NK-92 (cell line): Measurements from ENCODE around the gene DCTN1.
"Not testable (repeated sequence)": the region's sequence is repeated elsewhere in the genome, so short reads cannot be mapped to it uniquely, and the experiment has no call there.

Experiments
- DNase-seq: peaks from one replicate; lab custom pipeline; 2025; ENCODE audit not compliant: unreplicated experiment; lab: John Stamatoyannopoulos, UW

Gene DCTN1

DNA sequence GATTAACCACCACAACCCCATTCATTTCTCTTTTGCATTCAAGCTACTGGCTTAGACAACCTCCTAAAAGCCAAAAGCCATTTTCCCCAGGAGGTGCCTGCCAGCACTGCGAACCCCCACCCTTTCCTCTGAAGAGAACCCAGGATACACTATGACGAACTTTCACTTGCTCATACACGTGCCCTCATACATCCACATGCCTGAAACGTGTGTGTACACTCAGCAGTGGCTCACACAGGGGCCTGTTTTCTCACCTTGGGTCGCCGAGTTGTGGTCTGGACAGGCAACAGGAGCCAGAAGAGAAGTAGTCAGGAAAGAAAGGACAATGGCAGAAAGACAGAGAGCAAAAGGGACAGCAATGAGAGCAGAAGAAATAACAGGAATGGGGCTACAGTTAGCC lies 7.4 kb downstream of the DCTN1 start:
- DNase-seq: no peak

DNA sequence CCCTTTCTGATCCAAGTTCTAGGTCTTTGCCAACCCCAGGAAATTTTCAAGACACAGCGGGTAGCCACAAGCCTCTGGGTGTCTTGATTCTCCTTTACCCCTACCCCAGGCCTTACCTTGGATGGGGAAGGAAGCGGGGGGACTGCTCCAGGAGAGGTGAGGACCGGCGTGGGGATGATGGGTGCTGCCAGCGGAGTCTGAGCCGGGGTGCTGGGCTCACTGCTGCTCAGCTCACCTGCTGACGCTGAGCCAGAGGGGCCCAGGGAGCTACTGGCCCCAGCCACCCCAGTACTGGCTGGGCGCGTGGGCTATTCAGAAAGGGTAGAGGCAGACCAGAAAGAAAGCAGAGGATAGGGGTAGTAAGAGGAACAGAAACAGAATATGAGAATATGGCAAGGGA lies 8.7 kb downstream of the DCTN1 start:
- no peak for DNase-seq

DNA sequence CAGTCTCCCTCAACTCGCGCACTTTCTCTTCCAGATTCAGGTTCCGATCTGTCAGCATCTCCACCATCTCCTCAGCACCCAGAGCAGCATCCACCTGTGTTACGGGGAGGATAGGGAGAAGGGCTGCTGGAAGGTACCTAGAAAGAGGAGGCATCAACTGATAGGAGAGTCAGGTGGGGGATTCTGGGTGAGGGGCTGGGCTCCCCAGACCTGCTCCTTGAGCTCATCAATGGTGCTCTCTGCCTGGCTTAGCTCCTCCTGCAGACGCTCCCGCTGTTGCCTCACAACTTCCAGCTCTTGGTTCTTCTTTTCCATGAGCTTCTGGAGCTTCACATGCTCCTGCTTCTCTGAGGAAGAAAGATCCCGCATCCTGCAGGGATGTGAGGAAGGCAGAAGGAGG lies 10.1 kb downstream of the DCTN1 start:
- DNase-seq: no peak

DNA sequence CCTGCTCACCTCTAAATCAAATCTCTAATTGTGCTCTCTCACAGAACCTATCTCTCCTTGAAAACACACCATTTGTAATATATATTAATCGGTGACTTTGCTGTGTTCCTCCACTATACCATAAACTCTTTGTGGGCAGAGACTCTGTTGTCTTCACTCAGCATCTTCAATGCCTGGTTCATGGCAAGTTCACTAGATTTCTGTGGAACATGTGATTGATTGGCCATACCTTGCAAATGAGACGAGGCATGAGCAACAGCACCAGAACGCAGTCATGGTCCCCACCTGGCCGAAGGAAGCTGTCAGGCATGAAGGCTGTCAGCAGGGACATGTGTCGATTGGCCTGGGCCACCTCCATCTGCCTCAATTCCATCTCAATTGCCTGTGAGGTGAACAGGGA lies 11.6 kb downstream of the DCTN1 start:
- no peak for DNase-seq

DNA sequence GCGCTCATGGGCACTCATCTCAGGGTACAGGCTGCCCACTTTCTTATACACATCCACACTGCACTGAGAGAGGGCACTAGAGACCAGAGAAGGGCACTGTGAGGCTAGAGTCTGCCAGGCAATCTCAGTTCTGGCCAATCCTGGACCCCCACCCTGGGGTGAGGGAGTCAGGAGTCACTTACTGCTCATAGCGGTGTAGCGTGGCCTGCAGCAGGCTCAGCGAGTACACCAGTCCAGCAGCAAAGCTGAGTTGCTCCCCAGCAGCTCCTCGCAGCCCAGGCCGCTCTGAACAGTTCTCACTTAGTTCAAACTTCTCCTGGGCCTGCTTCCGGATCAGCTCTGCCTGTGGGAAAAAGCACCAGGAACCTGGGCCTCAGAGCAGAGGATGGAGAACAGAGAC lies 12.3 kb downstream of the DCTN1 start:
- no peak for DNase-seq

DNA sequence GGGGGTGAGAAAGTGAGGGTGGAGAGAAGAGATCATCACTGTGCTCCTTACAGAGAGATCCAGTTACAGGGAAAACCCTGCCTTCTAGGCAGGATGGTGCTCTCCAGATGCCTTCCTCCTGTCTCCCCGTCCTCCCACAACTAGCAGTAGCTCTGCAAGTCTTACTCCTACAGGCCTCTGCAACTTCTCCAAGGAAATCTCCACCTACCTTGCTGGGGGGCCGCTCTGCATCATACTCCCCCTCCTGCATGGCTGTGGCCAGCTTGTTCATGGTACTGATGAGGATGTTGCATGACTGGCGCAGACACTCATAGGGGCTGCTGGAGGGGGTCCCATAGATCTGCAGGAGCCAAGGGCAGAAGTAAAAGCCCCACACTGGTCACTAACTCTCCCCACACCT lies 14.1 kb downstream of the DCTN1 start:
- DNase-seq: no peak

DNA sequence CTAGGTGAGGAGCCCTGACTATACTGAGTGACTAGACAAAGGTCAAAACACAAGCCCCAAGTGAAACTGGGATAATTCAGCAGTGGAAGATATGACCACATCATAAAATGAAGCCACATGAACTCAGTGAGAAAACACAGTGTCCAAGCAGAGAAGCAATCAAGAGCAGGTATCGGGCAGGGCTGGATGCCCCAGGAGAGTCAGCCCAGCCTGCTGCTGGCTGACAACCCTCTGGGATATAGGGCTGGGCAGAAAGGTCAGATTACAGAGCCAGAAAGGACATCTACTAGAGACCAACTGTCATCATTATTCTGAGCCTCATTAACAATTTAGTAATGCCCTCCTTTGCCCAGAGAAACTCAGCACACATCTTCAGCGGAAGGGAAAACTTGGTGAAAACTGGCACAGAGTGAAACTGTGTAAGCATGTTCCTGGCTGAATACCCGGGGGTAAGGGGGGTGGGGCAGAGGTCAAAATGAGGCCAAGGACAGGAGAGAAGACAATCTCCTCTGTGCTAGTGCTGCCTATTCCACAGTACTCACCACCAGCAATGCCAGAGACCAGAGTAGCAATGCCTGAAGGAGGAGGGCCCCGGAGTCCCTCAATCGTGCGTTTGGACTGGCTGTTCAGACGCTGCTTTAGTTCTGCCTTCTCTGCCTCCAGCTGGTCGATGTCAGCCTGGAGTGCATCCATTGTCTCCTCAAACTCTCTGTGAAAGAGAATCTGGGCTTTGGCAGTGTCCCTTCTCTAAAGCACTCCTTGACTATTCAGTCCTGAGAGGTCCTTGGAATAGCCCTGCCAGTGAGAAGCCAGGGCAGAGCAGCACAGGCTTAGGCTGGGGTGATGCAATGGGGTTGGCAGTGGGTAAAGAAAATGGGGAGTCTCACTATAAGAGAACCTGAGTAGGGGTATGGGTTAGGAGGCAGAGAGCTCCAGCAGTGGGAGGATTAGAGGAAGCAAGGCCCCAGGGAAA lies 15.3 kb downstream of the DCTN1 start:
- no peak for DNase-seq

DNA sequence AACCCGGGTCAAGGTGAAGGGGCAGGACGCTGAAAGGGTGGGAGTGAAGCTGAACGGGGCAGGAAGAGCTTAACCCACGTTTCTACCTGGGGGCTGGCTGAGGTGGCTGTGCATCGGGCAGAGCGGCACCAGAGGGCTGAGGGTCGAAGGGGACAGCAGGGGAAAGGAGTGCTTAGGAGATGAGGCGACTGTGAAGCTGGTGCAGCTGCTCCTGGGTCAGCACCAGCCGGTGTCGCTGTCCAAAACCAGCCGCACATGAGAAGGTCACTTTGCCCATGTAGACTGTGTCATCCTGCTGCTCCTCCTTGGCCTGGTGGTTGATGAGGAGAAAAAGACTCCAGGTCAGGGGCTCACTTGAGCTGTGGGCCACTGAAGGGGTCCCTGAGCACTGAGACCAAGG lies 18.8 kb downstream of the DCTN1 start:
- no peak for DNase-seq

DNA sequence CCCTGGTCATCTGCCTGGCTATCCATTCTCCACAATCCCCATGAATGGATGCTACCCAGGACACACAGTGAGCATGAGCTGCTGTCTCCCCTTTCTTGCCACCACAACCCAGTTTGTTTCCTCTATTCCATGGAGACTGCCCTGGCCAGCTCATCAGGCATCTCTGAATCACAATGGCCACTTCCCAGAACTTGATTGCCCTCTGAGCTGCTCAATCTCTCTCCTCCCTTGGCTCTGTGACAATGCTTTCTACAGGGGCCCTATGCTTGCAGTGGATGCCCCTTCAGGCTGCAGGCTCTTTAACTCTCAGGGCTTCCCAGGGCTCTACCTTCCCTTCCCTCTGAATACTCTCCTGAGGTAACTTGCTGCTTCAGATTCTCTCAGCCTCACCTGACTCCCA lies 22.5 kb downstream of the DCTN1 start:
- no peak for DNase-seq

DNA sequence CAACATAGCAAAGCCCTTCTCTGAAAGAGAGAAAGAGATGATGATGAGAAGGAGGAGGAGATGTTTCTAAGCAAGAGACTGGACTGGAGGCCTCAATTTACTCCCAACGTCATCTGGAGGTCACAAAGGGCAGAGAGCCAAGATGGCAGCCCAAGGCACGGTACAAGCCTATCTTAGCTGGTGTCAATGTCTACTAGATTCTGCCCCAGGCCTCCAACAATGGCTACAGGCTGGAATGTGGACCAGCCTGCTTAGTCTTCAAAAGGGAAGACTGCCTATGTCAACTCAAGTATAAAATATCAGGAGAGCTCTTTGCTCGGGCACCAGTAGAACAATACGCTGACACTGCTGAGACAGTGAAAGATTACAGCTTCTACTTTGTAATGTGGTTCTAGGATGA lies 30.2 kb downstream of the DCTN1 start:
- no peak for DNase-seq

DNA sequence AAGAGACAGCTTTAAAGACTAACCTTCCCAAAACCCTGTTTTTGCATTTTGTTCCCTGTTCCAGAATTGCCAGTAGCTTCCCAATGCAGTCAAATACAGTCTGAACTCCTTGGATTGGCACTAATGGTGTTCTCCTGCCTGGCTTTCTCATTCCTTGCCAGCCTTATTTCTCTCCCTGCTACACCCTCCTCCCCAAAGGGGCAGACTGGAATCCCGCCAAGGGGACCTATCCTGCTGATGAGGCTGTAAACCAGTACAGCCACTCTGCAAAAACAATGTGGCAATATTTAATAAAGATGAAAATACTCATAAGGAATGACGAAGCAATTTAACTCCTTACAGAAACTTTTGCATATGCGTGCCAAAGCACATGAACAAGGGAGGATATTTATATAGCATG lies 32.4 kb downstream of the DCTN1 start:
- DNase-seq: no peak

DNA sequence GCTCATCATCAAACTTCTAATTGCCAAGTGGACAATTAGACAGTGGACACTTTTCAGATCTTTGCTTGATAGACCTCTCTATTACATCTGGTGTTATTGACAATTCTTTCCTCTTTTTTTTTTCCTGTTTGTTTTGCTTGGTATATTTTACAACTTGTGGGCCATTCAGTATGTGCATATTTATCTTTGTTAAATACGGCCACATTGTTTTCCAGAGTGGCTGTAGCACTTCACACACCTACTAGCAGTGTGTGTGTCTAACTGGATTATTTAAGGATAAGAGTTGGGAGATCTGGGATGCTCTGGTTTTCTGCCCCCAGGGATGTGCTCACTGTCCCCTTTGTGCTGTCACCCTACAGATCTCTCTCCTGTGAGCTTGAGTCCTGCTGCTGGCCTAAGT lies 32.8 kb downstream of the DCTN1 start:
- no peak for DNase-seq

DNA sequence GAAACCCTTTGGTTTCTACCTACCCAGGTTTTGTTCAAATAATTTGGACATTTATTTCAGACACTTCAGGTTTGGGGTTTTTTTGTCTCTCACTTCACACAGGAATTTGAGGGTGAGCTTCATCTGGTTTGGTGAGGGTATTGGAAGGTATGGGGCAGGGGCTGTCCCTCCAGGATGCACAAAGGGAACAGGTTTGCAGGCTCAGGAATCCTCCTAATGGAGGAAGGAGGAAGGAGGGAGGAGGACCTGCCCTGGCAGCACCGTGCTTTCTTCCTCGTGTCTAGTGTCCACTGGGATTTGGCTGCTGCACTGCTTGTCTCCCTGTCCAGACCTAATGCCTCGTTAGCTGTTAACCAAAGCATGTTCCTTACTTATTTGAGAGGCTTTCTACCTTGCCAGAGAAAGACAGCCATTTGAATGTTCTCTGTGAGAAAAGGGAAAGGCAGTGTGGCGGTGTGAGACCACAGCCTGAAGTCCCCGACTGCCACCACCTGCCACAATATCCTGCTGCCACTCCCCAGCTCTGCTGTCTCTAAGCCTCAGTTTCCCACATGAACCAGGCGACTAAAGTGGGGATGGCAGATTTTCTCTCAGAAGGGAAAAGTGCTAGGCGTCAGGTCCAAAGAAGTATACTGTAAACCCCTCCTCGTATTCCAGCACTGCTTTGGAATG lies 34.7 kb downstream of the DCTN1 start:
- no peak for DNase-seq

DNA sequence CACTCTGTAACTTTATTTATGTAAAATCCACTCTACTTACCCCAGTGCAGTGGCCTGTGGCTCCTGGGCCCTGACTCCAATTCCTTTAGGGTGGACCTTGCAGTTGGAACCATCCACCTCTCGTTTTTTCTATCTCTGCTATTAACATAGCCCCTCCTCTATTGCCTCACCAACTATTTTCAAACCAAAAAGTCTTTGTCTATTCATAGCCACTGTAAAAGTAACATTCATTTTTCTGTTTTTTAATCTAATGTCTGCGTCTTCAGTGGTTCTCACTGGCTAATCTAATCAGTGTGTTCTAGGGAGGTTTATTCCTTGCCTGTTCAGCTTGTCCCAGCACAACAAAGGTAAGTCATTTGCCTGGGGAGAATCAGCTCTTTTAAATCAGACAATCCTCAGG lies 36.8 kb downstream of the DCTN1 start, which contains the start of gene SLC4A5:
Gene SLC4A5 (minus strand): TSS at position 101 of the 400 bp plus-strand sequence. CDS start 28,393 bp downstream, outside the sequence.
- DNase-seq: no peak

DNA sequence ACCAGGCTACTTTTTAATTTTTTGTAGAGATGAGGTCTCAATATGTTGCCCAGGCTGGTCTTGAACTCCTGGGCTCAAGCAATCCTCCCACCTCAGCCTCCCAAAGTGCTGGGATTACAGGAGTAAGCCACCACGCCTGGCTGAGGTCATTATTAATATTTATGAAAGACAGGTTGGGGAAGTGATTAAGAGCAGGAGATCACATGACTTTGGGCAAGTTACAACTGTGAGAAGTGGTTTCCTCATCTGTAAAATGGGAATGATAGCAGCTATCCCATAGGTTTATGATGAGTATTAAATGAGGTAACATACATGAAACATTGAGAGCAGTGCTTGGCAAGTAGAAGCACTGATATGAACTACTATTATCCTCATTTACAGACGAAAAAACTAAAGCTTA lies 43.9 kb downstream of the DCTN1 start:
- DNase-seq: not testable (repeated sequence)

DNA sequence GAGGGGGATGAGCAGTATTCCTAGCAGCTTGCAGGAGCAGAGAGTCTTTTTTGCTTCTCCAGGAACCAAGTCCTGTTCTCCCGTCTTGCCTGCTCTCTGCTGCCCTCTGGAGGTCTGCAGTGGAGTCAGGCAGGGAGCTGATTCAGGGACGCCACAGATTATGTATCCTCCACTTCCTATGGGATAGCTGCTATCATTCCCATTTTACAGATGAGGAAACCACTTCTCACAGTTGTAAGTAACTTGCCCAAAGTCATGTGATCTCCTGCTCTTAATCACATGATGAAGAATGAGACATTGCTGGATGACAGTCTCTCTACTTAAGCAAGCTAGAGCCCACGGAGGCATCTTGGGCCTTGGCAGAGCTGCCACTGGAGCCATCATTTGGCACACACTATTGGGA lies 45.2 kb downstream of the DCTN1 start:
- peak; percentile 5 for DNase-seq

DNA sequence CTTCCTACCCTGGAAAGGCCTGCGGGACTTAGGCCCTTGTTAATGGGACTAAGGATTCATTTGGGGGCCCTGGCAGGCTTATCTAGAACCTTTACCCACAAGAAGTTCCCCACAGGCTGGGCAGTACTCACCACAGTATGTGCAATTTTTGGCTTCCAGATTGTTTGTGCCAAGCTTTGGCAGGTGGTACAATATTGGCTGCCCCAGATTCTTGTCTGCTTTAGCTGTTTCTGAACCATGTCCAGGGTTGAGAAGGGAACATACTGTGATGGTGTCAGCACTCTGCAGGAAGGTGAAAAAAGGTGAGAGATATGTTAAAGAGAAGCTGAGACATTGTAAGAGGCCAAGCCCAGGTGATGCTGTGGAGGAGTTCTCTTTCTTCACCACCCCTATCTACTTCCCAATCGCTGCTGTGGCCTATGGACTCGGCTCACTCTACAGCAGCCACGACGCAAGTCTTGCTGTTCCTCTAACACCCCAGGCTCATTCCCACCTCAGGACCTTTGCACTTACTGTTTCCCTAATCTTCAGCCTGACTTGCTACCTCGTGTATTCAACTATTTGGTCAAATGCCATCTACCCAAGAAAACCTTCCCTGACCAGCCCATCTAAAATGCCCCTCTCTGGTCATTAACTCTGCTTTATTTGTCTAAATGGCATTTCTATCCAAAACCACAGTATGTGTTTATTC lies 46.1 kb downstream of the DCTN1 start:
- no peak for DNase-seq

DNA sequence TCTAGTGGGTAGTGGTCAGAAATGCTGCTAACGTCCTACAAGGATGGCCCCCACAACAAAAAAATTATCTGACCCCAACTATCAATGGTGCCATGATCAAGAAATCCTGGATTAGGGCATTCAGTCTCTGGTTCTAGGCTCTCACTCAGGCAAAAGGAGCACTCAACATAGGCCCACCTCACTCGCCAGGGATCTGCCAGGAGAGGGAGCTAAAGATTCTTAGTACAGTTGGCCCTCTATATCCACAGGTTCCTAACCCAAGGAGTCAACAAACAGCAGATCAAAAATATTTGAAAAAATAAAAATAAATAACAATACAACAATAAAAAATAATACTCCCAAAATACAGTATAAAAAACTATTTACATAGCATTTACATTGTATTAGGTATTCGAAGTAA lies 46.9 kb downstream of the DCTN1 start:
- no peak for DNase-seq

DNA sequence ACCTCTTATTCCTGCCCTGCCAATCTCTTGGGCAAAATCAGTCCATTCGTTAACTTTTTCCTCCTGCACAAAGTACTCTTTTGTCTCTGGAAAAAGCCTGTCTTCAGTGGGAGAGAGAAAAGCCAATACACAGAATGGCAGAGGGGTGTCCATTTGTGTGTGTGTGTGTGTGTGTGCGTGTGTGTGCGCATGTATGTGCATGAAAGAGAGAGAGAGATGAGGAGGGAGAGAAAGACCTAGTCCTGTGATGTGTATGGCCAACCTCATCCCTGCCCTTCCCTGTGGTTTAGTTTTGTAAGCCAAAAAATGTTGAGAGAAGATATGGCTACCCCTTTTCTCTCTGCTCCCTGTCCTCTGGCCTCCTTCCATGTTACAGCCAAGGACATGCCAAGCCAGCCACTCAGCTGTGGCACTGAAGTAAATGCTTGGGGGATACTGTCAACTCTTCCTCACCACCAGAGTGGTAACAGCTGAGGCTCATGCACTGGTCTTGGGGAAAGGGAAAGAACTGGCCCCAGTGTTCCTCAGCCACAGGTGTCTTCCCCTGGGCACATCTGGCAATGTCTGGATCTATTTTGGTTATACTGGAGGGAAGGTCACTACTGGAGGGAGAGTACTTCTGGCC lies 47.4 kb downstream of the DCTN1 start:
- no peak for DNase-seq

DNA sequence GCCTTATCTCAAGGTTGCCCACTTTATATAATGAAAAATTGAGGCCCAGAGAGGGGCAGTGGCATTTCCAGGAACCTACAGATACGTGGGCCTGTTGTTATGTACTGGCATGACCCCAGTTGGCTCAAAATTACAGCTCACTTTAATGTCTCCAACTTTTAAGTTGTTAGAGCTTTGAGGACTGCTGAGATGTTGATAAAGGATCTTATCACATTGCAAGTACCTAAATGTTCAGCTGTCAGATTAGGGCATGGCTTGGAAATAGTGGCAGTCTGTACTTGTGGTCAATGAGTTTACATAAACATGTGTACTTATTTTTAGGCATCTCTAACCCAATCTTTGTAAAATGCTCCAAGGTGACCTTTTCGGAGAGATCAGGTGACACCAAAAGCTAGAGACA lies 51.5 kb downstream of the DCTN1 start:
- DNase-seq: no peak

DNA sequence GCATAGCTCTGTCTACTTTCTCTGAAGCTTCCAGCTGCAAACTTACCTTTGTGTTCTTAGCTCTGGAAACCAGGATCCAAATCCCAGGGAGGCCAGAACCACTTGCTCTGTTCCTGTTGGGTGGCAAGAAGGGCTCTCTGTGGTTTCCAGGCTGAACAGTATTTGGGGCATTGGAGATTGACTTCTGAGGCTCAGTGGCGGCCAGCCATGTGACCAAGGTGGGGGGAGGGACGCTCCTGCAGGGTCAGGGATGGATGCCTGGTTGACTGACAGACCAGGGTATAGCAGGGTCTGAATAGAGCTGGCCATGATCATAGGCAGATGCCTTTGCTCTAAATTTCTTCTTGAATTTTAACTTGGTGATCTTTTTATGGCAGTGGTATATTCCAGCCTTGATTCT lies 52.0 kb downstream of the DCTN1 start:
- DNase-seq: no peak
